Natural killer cell (primary cell): ENCODE measurements around the gene DPP7. TPM values are rescaled to one million over a fixed set of nuclear protein-coding genes. Genes with fewer than 3 reads are reported as not detected.

Experiments
- ATAC-seq, 3 donors: fragments of 150-1000 bp in 2 of 3; fragments of 200-7000 bp in 1 of 3; cut with Tn5 transposase; 1 replicate in 1 of 3; 2 replicates in 2 of 3; pipeline ENCODE4 v1.10.0; 2021; ENCODE audit warnings: mild to moderate bottlenecking in 2 of 3, moderate library complexity in 2 of 3
- DNase-seq, 2 donors: peaks; one replicate each; pipeline versions ENCODE4 v3.0.0 to v3.0.0-alpha.2; 2013 to 2021; ENCODE audit warnings: mixed read lengths in 1 of 2
- H3K27ac ChIP-seq: one replicate; pipeline ENCODE4 v1.5.1; 2013; ENCODE audit warnings: mild to moderate bottlenecking, low read length
- H3K27me3 ChIP-seq: one replicate; pipeline ENCODE4 v1.6.1; 2013; ENCODE audit warnings: low read length; ENCODE audit not compliant: control insufficient read depth, insufficient read depth
- H3K36me3 ChIP-seq: one replicate; pipeline ENCODE4 v1.6.1; 2013; ENCODE audit warnings: low read length; ENCODE audit not compliant: control insufficient read depth, insufficient read depth
- H3K4me1 ChIP-seq: one replicate; pipeline ENCODE4 v1.6.1; 2013; ENCODE audit warnings: low read length; ENCODE audit not compliant: control insufficient read depth, insufficient read depth
- H3K4me3 ChIP-seq: one replicate; pipeline ENCODE4 v1.5.1; 2013; ENCODE audit warnings: low read length
- H3K9me3 ChIP-seq: one replicate; pipeline ENCODE4 v1.6.1; 2013; ENCODE audit warnings: low read length; ENCODE audit not compliant: control insufficient read depth, insufficient read depth
- H3K27ac Mint-ChIP-seq, 2 donors: one replicate each; pipeline ENCODE4 v1.8.0; 2022; ENCODE audit warnings: mild to moderate bottlenecking in 2 of 2, mixed read lengths in 2 of 2, moderate library complexity in 1 of 2
- H3K27me3 Mint-ChIP-seq, 2 donors: one replicate each; pipeline ENCODE4 v1.8.0; 2022; ENCODE audit warnings: low read depth in 2 of 2, mixed read lengths in 2 of 2
- H3K36me3 Mint-ChIP-seq: one replicate; pipeline ENCODE4 v1.8.0; 2022; ENCODE audit warnings: mixed read lengths
- H3K4me1 Mint-ChIP-seq, 2 donors: one replicate each; pipeline ENCODE4 v1.8.0; 2022; ENCODE audit warnings: mixed read lengths in 2 of 2
- H3K4me3 Mint-ChIP-seq: one replicate; pipeline ENCODE4 v1.8.0; 2022; ENCODE audit warnings: mild to moderate bottlenecking, moderate library complexity, mixed read lengths
- H3K9me3 Mint-ChIP-seq, 2 donors: one replicate each; pipeline ENCODE4 v1.8.0; 2022; ENCODE audit warnings: mixed read lengths in 2 of 2
- CTCF ChIP-seq: fragments of 200-600 bp; IDR thresholded peaks from one replicate; pipeline ENCODE4 v1.8.0; 2022; ENCODE audit warnings: antibody characterized with exemption
- WGBS: methylation state at CpG from one replicate; pipeline ENCODE4 v1.1.7; 2013; ENCODE audit warnings: missing lambda C conversion rate; ENCODE audit not compliant: insufficient coverage; 5-methylcytosine and 5-hydroxymethylcytosine counted together
- intact Hi-C: fragments of 100-400 bp; cut with micrococcal nuclease; formaldehyde crosslinking; loops from one replicate; pipeline ENCODE4 v1.14.2; 2022
- total RNA-seq, 4 donors: library from RNA; stranded (reverse); fragments of 120-200 nt in 1 of 4; gene quantifications; one replicate each; pipeline versions ENCODE4 v1.2.3 to v1.2.4, GENCODE V29; 2013 to 2022

The DPP7 gene
- total RNA-seq, 3 donors from 2014 or later (not counting 1 experiment from before 2014, with no cell fraction given) = 233 to 264 (median 251) TPM

- H3K27ac ChIP-seq = no peak overlapping the region
- H3K36me3 ChIP-seq = peaks cover 2% of the 10 kb centered on the region
- no peak overlapping the region for H3K27ac Mint-ChIP-seq
- ATAC-seq (no peak), DNase-seq (no peak)
- 97% methylated on average over 24 of the region's 24 CpGs for whole genome bisulfite sequencing
- no peaks in the 10 kb centered on the region for H3K36me3 Mint-ChIP-seq
- intact Hi-C loops = no loop called here
- H3K4me1 Mint-ChIP-seq = peaks cover 1 to 2% of the 10 kb centered on the region in 2 donors
- H3K27me3 ChIP-seq = no peaks in the 10 kb centered on the region
- no peak for TF ChIP-seq CTCF
- H3K4me3 ChIP-seq = no peak overlapping the region
- H3K9me3 ChIP-seq = no peaks in the 10 kb centered on the region
- no peaks in the 10 kb centered on the region for H3K27me3 Mint-ChIP-seq
- H3K9me3 Mint-ChIP-seq = no peaks in the 10 kb centered on the region
- H3K4me1 ChIP-seq = peaks cover 24% of the 10 kb centered on the region
- peak overlapping the region; percentile 47 for H3K4me3 Mint-ChIP-seq
Measured at GRCh38 chr9:137080260-137081122, 34.0 kb downstream of the DPP7 start.

- Histone ChIP-seq H3K4me3 (no peak overlapping the region), H3K9me3 (no peaks in the 10 kb centered on the region), H3K36me3 (peaks cover 2% of the 10 kb centered on the region), H3K27me3 (no peaks in the 10 kb centered on the region), H3K27ac (no peak overlapping the region), H3K4me1 (peaks cover 19% of the 10 kb centered on the region)
- intact Hi-C loops = no loop called here
- WGBS = 95% methylated on average over 13 of the region's 13 CpGs
- H3K27ac Mint-ChIP-seq = no peak overlapping the region
- H3K4me1 Mint-ChIP-seq = no peaks in the 10 kb centered on the region
- no peaks in the 10 kb centered on the region for H3K36me3 Mint-ChIP-seq
- peak overlapping the region; percentile 47 for H3K4me3 Mint-ChIP-seq
- no peak for DNase-seq
- no peaks in the 10 kb centered on the region for H3K9me3 Mint-ChIP-seq
- no peak for ATAC-seq
- no peaks in the 10 kb centered on the region for H3K27me3 Mint-ChIP-seq
- no peak for TF ChIP-seq CTCF
Measured at GRCh38 chr9:137079401-137079787, 35.1 kb downstream of the DPP7 start.

- no peak overlapping the region for H3K4me3 ChIP-seq
- no peak for ATAC-seq
- no peaks in the 10 kb centered on the region for H3K27me3 Mint-ChIP-seq
- no peak for TF ChIP-seq CTCF
- no peaks in the 10 kb centered on the region for H3K9me3 Mint-ChIP-seq
- H3K36me3 Mint-ChIP-seq = no peaks in the 10 kb centered on the region
- no peaks in the 10 kb centered on the region for H3K27me3 ChIP-seq
- H3K4me1 ChIP-seq = peaks cover 19% of the 10 kb centered on the region
- peaks cover 2% of the 10 kb centered on the region for H3K36me3 ChIP-seq
- no peak for DNase-seq
- intact Hi-C loops = no loop called here
- no peaks in the 10 kb centered on the region for H3K9me3 ChIP-seq
- H3K27ac Mint-ChIP-seq = no peak overlapping the region
- H3K4me1 Mint-ChIP-seq = peaks cover 0 to 1% of the 10 kb centered on the region in 2 donors
- 92% methylated on average over 51 of the region's 51 CpGs for WGBS
- H3K27ac ChIP-seq = no peak overlapping the region
- H3K4me3 Mint-ChIP-seq = peak overlapping the region; percentile 77
Measured at GRCh38 chr9:137078701-137079400, 35.7 kb downstream of the DPP7 start.
